Ectodermal cell (in vitro differentiated cells): Measurements from ENCODE around the gene FANCE.

Experiments
- H3K27ac ChIP-seq: 2 replicates; pipeline ENCODE4 v1.7.0; 2013; ENCODE audit warnings: mild to moderate bottlenecking, low read depth, low read length; ENCODE audit not compliant: insufficient read depth, poor library complexity, severe bottlenecking
- H3K27me3 ChIP-seq: 2 replicates; pipeline ENCODE4 v1.7.0; 2013; ENCODE audit warnings: mild to moderate bottlenecking, low read length; ENCODE audit not compliant: insufficient read depth, control insufficient read depth, poor library complexity, severe bottlenecking
- H3K36me3 ChIP-seq: one replicate; pipeline ENCODE4 v1.7.0; 2013; ENCODE audit warnings: low read length; ENCODE audit not compliant: control insufficient read depth, insufficient read depth
- H3K4me1 ChIP-seq: one replicate; pipeline ENCODE4 v1.7.0; 2013; ENCODE audit warnings: low read length; ENCODE audit not compliant: control insufficient read depth, insufficient read depth
- H3K4me3 ChIP-seq: 2 replicates; pipeline ENCODE4 v1.7.0; 2013; ENCODE audit warnings: low read depth, low read length, control low read depth; ENCODE audit not compliant: insufficient read depth
- H3K9me3 ChIP-seq: 2 replicates; pipeline ENCODE4 v1.7.0; 2013; ENCODE audit warnings: mild to moderate bottlenecking, low read length, moderate library complexity; ENCODE audit not compliant: control insufficient read depth
- WGBS, 2 experiments: methylation state at CpG; one replicate each; pipeline ENCODE4 v1.1.7; 2013; ENCODE audit warnings: missing lambda C conversion rate in 2 of 2; 5-methylcytosine and 5-hydroxymethylcytosine counted together

FANCE gene

GRCh38 chr6:35483893-35484645, 31.9 kb downstream of the FANCE start:
- Histone ChIP-seq H3K4me3 (no peak overlapping the region), H3K27ac (no peak overlapping the region), H3K27me3 (no peaks in the 10 kb centered on the region), H3K36me3 (no peaks in the 10 kb centered on the region), H3K4me1 (peaks cover 32% of the 10 kb centered on the region), H3K9me3 (no peaks in the 10 kb centered on the region)
- 91 to 92% methylated on average over 13 of the region's 13 CpGs for WGBS, 2 experiments

- peak overlapping the region; percentile 65 for H3K27ac ChIP-seq
Measured at GRCh38 chr6:35484921-35485392, 32.8 kb downstream of the FANCE start.

DNA sequence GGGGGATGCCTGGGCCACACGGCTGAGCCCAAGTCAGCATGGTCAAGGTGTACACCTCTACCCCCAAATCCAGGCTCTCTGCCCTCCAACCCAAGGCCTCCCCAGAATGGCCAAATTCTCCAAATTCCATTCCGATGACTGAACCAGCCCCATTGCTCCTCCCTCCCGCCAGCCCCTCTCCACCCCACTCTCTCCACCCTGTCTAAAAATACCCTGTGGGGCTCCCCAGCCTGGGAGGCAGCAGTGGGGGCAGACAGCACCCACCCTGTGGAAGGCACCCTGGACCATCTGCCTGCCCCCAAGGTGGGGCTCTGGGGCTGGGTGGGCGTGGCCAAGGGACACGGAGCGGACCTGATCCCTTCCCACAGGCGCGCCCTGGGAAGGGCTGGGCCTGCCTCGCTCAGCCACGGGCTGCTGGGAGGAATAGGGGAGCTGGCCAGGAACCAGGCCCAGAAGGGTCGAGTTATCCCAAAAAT, 33.3 kb downstream of the FANCE start:
- H3K36me3 ChIP-seq = no peaks in the 10 kb centered on the region
- H3K4me3 ChIP-seq = no peak overlapping the region
- peak overlapping the region; percentile 65 for H3K27ac ChIP-seq
- H3K9me3 ChIP-seq = no peaks in the 10 kb centered on the region
- WGBS, 2 experiments = 38 to 39% methylated on average over 11 of the region's 11 CpGs
- H3K27me3 ChIP-seq = no peaks in the 10 kb centered on the region
- peaks cover 40% of the 10 kb centered on the region for H3K4me1 ChIP-seq

More at GRCh38 chr6:35484921-35485392, 32.8 kb downstream of the FANCE start:
- Histone ChIP-seq H3K4me1 (peaks cover 35% of the 10 kb centered on the region), H3K27me3 (no peaks in the 10 kb centered on the region), H3K9me3 (no peaks in the 10 kb centered on the region), H3K36me3 (no peaks in the 10 kb centered on the region), H3K4me3 (no peak overlapping the region)
- WGBS, 2 experiments = 83 to 84% methylated on average over 7 of the region's 7 CpGs

DNA sequence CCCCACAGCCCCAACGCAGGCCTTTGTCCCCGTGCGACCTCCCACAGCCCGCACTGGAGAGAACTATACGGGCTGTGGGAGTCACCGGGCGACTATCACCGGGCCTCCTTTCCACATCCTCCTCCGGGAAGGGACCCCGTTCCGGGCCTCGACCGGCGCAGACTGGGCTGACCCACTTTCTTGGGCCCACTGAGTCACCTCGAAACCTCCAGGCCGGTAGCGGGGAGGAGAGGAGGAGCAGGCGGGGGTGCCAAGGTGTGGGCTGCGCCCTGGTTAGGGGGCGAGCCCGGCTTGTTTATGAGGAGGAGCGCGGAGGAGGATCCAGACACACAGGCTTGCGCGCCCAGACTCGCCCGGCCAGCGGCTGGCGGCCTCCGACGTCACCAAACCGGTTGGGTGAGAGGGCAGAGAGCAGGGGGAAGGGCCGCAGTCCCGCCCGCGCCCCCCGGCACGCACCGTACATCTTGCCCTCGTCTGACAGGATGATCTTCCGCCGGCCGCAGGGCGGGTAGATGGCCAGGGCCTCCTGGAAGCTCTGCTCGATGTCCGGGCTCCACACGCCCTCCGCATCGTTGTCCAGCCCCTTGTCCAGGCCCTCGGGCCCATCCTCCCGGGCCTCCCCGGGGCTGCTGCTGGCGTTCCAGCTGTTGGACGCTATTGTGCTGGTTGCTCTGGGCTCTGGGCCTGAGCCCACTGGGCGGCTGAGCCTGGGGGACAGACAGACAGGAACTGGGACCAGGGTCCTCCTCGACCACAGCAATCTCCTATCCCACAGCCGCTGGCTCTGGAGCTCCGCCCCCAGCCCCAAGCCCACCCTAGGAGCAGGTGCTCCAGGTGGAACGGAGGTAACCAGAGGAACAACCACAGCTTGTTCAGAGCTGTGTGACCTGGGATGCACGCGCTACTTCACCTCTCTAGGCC, 34.1 kb downstream of the FANCE start:
- Histone ChIP-seq H3K4me3 (no peak overlapping the region), H3K36me3 (no peaks in the 10 kb centered on the region), H3K27me3 (no peaks in the 10 kb centered on the region), H3K4me1 (peaks cover 47% of the 10 kb centered on the region), H3K27ac (peak overlapping the region; percentile 65), H3K9me3 (no peaks in the 10 kb centered on the region)
- WGBS, 2 experiments = 76 to 82% methylated on average over 61 of the region's 61 CpGs

DNA sequence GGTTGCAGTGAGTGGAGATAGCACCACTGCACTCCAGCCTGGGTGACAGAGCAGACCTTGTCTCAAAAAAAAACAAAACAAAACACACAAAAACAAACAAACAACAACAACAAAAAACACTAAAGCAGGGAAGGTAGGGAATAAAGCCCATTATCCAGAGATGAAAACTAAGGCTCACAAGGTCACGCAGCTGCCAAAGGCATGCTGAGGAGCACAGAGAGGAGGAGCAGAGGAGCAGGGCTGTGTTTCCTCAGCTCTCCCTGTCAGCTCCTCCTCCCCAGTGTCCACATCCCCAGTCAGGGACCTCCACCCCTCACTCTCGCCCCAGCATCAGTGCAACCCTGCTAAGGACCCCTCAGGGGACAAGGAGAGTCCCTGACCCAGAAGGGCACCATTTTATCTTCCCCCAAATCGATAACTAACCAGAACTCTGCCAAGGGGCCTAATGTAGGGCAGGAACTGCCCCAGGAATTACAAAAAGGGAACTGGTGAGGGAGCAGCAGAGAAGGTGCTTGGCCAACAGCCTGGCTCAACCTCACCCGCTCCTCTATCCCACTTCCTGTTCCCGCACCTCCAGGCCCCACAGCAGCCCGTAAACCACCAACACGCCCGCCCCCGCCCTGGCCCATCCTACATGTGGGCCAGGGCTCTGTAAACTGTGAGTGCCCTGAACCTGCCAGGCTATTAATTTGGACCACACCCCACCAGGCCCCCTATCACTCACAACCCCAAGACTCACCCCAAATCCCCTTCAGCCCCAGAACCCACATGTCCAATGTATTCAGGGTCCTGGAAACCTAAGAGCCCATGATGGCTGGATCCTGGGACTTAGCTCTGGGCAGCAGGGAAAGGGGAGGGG, 35.7 kb downstream of the FANCE start:
- peaks cover 64% of the 10 kb centered on the region for H3K4me1 ChIP-seq
- H3K27ac ChIP-seq = no peak overlapping the region
- 82 to 84% methylated on average over 9 of the region's 9 CpGs for WGBS, 2 experiments
- no peak overlapping the region for H3K4me3 ChIP-seq
- no peaks in the 10 kb centered on the region for H3K36me3 ChIP-seq
- no peaks in the 10 kb centered on the region for H3K27me3 ChIP-seq
- no peaks in the 10 kb centered on the region for H3K9me3 ChIP-seq

- no peak overlapping the region for H3K4me3 ChIP-seq
- 82 to 83% methylated on average over 9 of the region's 9 CpGs for WGBS, 2 experiments
- no peak overlapping the region for H3K27ac ChIP-seq
- no peaks in the 10 kb centered on the region for H3K27me3 ChIP-seq
- no peaks in the 10 kb centered on the region for H3K9me3 ChIP-seq
- H3K36me3 ChIP-seq = no peaks in the 10 kb centered on the region
- H3K4me1 ChIP-seq = peaks cover 69% of the 10 kb centered on the region
Measured at GRCh38 chr6:35488517-35488862, 36.4 kb downstream of the FANCE start.

- Histone ChIP-seq H3K4me1 (peaks cover 75% of the 10 kb centered on the region), H3K27me3 (no peaks in the 10 kb centered on the region), H3K9me3 (no peaks in the 10 kb centered on the region), H3K36me3 (no peaks in the 10 kb centered on the region), H3K4me3 (no peak overlapping the region), H3K27ac (no peak overlapping the region)
- 80 to 81% methylated on average over 1 of the region's 1 CpG for WGBS, 2 experiments
Measured at GRCh38 chr6:35489066-35489465, 36.9 kb downstream of the FANCE start.

DNA sequence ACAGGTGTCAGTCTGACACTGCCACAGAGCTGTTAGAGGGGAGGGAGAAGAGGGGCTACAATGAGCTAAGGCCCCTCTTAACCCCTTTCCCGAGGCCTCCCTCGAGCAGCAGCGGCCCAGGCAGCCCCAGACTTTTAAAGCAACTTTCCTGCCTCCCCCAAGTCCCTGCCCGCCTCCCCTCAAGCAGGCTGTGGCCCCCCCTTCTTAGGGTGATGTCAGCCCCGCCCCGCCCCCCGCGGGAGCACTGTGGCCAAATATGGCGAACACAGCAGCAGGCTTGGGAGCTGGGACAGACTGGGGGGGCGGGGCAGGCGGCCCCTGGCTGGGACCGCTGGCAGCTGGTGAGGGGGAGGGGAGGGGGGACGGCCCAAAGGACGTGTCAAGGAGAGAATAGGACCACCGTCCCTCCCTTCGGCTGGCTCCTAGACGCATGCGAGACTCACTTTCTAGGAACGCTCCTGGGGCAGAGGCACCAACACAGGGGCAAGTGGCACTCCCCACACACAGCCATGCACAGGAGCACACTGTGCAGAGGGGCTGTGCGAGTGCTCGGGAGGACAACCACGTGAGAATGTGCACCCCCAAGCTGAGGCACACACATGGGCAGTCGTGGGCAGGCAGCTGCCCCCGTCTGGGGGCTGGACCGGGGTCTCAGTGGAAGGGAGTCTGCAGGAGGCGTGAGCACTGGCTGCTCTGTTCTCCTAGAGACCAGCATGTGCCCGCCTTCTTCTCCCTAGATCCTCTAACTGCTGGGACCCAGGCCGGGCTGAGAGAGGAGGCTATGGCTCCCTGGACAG, 38.1 kb downstream of the FANCE start:
- Histone ChIP-seq H3K4me3 (peak overlapping the region; percentile 14), H3K27me3 (no peaks in the 10 kb centered on the region), H3K36me3 (no peaks in the 10 kb centered on the region), H3K4me1 (peaks cover 80% of the 10 kb centered on the region), H3K27ac (peak overlapping the region; percentile 71), H3K9me3 (no peaks in the 10 kb centered on the region)
- 3% methylated on average over 28 of the region's 28 CpGs for WGBS, 2 experiments

- Histone ChIP-seq H3K27me3 (no peaks in the 10 kb centered on the region), H3K27ac (no peak overlapping the region)
Measured at GRCh38 chr6:35490821-35491557, 38.9 kb downstream of the FANCE start.

More at GRCh38 chr6:35490821-35491557, 38.9 kb downstream of the FANCE start:
- peaks cover 76% of the 10 kb centered on the region for H3K4me1 ChIP-seq
- WGBS, 2 experiments = 23 to 30% methylated on average over 8 of the region's 8 CpGs
- H3K4me3 ChIP-seq = no peak overlapping the region
- H3K36me3 ChIP-seq = no peaks in the 10 kb centered on the region
- no peaks in the 10 kb centered on the region for H3K9me3 ChIP-seq
